SK-N-SH treated with all-trans-retinoic acid at 6 μM for 48 hours (cell line): Measurements from ENCODE around the gene REM2.
"Not testable (repeated sequence)": the region's sequence is repeated elsewhere in the genome, so short reads cannot be mapped to it uniquely, and the experiment has no call there.

Experiments used
- ATAC-seq: fragments of 200-7000 bp; cut with Tn5 transposase; 3 replicates; pipeline ENCODE4 v1.9.1; 2020; ENCODE audit warnings: mild to moderate bottlenecking, moderate library complexity
- CREB5 ChIP-seq: fragments of 250-450 bp; sonication (Bioruptor Pico); IDR thresholded peaks from 2 replicates; pipeline ENCODE4 v1.5.1; 2020; ENCODE audit warnings: low read depth, mild to moderate bottlenecking, moderate library complexity
- CSDC2 ChIP-seq: fragments of 250-450 bp; sonication (Bioruptor Pico); IDR thresholded peaks from 2 replicates; pipeline ENCODE4 v1.5.0; 2020; ENCODE audit warnings: mild to moderate bottlenecking, moderate library complexity
- CSRNP3 ChIP-seq: fragments of 250-450 bp; sonication (Bioruptor Pico); IDR thresholded peaks from 2 replicates; pipeline ENCODE4 v1.5.1; 2021; ENCODE audit warnings: mild to moderate bottlenecking, moderate library complexity
- ESRRG ChIP-seq: fragments of 250-450 bp; sonication (Bioruptor Pico); IDR thresholded peaks from 2 replicates; pipeline ENCODE4 v1.6.1; 2021; ENCODE audit warnings: mild to moderate bottlenecking
- GLIS3 ChIP-seq: fragments of 250-450 bp; sonication (Bioruptor Pico); IDR thresholded peaks from 2 replicates; pipeline ENCODE4 v1.5.0; 2020; ENCODE audit warnings: mild to moderate bottlenecking, moderate library complexity
- ISL1 ChIP-seq: fragments of 250-450 bp; sonication (Bioruptor Pico); IDR thresholded peaks from 2 replicates; pipeline ENCODE4 v2.1.2; 2022; ENCODE audit warnings: mild to moderate bottlenecking, moderate library complexity
- OSR1 ChIP-seq: fragments of 250-450 bp; sonication (Bioruptor Pico); IDR thresholded peaks from 2 replicates; pipeline ENCODE4 v1.8.0; 2022; ENCODE audit warnings: moderate library complexity, mild to moderate bottlenecking, inconsistent platforms
- PATZ1 ChIP-seq: fragments of 250-450 bp; sonication (Bioruptor Pico); IDR thresholded peaks from 2 replicates; pipeline ENCODE4 v1.8.0; 2020; ENCODE audit warnings: mild to moderate bottlenecking, moderate library complexity, borderline replicate concordance
- POU6F1 ChIP-seq: fragments of 250-450 bp; sonication (Bioruptor Pico); IDR thresholded peaks from 2 replicates; pipeline ENCODE4 v1.8.0; 2021; ENCODE audit warnings: low read depth, mild to moderate bottlenecking, moderate library complexity, borderline replicate concordance
- PPARA ChIP-seq: fragments of 250-450 bp; sonication (Bioruptor Pico); IDR thresholded peaks from 2 replicates; pipeline ENCODE4 v1.5.0; 2020; ENCODE audit warnings: mild to moderate bottlenecking, borderline replicate concordance
- RARB ChIP-seq: fragments of 250-450 bp; sonication (Bioruptor Pico); IDR thresholded peaks from 2 replicates; pipeline ENCODE4 v1.8.0; 2021; ENCODE audit warnings: mild to moderate bottlenecking, moderate library complexity
- TOX ChIP-seq: fragments of 250-450 bp; sonication (Bioruptor Pico); IDR thresholded peaks from 2 replicates; pipeline ENCODE4 v1.8.0; 2021; ENCODE audit warnings: mild to moderate bottlenecking, moderate library complexity, borderline replicate concordance
- TSHZ2 ChIP-seq: fragments of 250-450 bp; sonication (Bioruptor Pico); IDR thresholded peaks from 2 replicates; pipeline ENCODE4 v1.5.0; 2020; ENCODE audit warnings: mild to moderate bottlenecking, moderate library complexity
- ZC3H10 ChIP-seq: fragments of 250-450 bp; sonication (Bioruptor Pico); IDR thresholded peaks from 2 replicates; pipeline ENCODE4 v1.5.1; 2021; ENCODE audit warnings: mild to moderate bottlenecking, moderate library complexity
- ZFP3 ChIP-seq: fragments of 250-450 bp; sonication (Bioruptor Pico); IDR thresholded peaks from 2 replicates; pipeline ENCODE4 v1.5.0; 2020; ENCODE audit warnings: mild to moderate bottlenecking, moderate library complexity
- ZFP30 ChIP-seq: fragments of 450-650 bp; formaldehyde crosslinking; IDR thresholded peaks from 2 replicates; pipeline ENCODE4 v1.5.0; 2022; ENCODE audit warnings: mild to moderate bottlenecking, moderate library complexity
- ZNF565 ChIP-seq: fragments of 450-650 bp; formaldehyde crosslinking; conservative IDR thresholded peaks from 2 replicates; pipeline ENCODE4 v1.5.0; 2020; ENCODE audit warnings: low read depth, mild to moderate bottlenecking, moderate library complexity
- ZNF70 ChIP-seq: fragments of 450-650 bp; formaldehyde crosslinking; IDR thresholded peaks from 2 replicates; pipeline ENCODE4 v1.5.0; 2020; ENCODE audit warnings: mild to moderate bottlenecking, moderate library complexity
- ZNF8 ChIP-seq: fragments of 450-650 bp; formaldehyde crosslinking; IDR thresholded peaks from 2 replicates; pipeline ENCODE4 v1.5.0; 2020; ENCODE audit warnings: mild to moderate bottlenecking, moderate library complexity

The REM2 gene

GRCh38 chr14:22856428-22856827 is 26.6 kb upstream of the REM2 start:
- ATAC-seq, result no peak
- TF ChIP-seq GLIS3 (CRISPR knock-in tag), result no peak
- TF ChIP-seq PATZ1 (CRISPR knock-in tag), result no peak
- TF ChIP-seq CREB5 (CRISPR knock-in tag), result no peak
- no peak for TF ChIP-seq ZNF565 (CRISPR knock-in tag)
- no peak for TF ChIP-seq ZFP3
- TF ChIP-seq ZNF70 (CRISPR knock-in tag), result no peak
- TF ChIP-seq PPARA, result no peak
- no peak for TF ChIP-seq TSHZ2 (CRISPR knock-in tag)
- no peak for TF ChIP-seq OSR1 (CRISPR knock-in tag)
- no peak for TF ChIP-seq CSDC2 (CRISPR knock-in tag)
- no peak for TF ChIP-seq ESRRG (CRISPR knock-in tag)
- no peak for TF ChIP-seq CSRNP3 (CRISPR knock-in tag)

- ATAC-seq, result not testable (repeated sequence)
Measured at GRCh38 chr14:22860377-22860776, 22.6 kb upstream of the REM2 start.

GRCh38 chr14:22861651-22862050 is 21.4 kb upstream of the REM2 start:
- ATAC-seq, result no peak
- no peak for TF ChIP-seq ZNF8
- no peak for TF ChIP-seq POU6F1 (CRISPR knock-in tag)
- TF ChIP-seq ZFP3, result no peak
- TF ChIP-seq ZNF70 (CRISPR knock-in tag), result no peak
- no peak for TF ChIP-seq PPARA
- TF ChIP-seq ESRRG (CRISPR knock-in tag), result no peak
- no peak for TF ChIP-seq ZC3H10 (CRISPR knock-in tag)
- no peak for TF ChIP-seq PATZ1 (CRISPR knock-in tag)
- no peak for TF ChIP-seq TSHZ2 (CRISPR knock-in tag)
- no peak for TF ChIP-seq ZFP30 (CRISPR knock-in tag)
- no peak for TF ChIP-seq ISL1 (CRISPR knock-in tag)
- TF ChIP-seq OSR1 (CRISPR knock-in tag), result no peak
- no peak for TF ChIP-seq RARB (CRISPR knock-in tag)
- TF ChIP-seq TOX (CRISPR knock-in tag), result no peak
